Caco-2 (cell line): ENCODE measurements around the gene SNX15. TPM values are rescaled to one million over a fixed set of nuclear protein-coding genes. Genes with fewer than 3 reads are reported as not detected.

Source experiments
- BruUV-seq: library from RNA; stranded (reverse); fragments of 400-500 nt; replicated peaks from 2 replicates; lab custom pipeline; 2021; lab: Mats Ljungman, UMichigan
- CTCF ChIA-PET: fragments of 300-600 bp; sonication (Branson Sonifier 250); formaldehyde crosslinking; loops from one replicate; lab custom pipeline; 2022; ENCODE audit warnings: antibody characterized with exemption; lab: Charles Lee
- POLR2A ChIA-PET: fragments of 300-600 bp; sonication (Branson Sonifier 250); formaldehyde crosslinking; loops from one replicate; lab custom pipeline; 2022; ENCODE audit warnings: antibody characterized with exemption; lab: Charles Lee
- DNase-seq, 2 experiments: peaks; one replicate each; pipeline versions ENCODE4 v3.0.0 to v3.0.0-alpha.2; 2020 to 2022
- H3K27me3 ChIP-seq: replicated peaks from 2 replicates; pipeline ENCODE4 v1.6.0; 2011; ENCODE audit warnings: low read length; ENCODE audit not compliant: control insufficient read depth, insufficient read depth
- H3K36me3 ChIP-seq: 2 replicates; pipeline ENCODE4 v1.5.1; 2011; ENCODE audit warnings: low read length; ENCODE audit not compliant: control insufficient read depth, insufficient read depth
- H3K4me1 ChIP-seq: fragments of 250-450 bp; sonication (Bioruptor Pico); 2 replicates; pipeline ENCODE4 v1.5.1; 2020; ENCODE audit warnings: mild to moderate bottlenecking
- H3K4me3 ChIP-seq: 2 replicates; pipeline ENCODE4 v1.5.1; 2011; ENCODE audit warnings: low read depth, mild to moderate bottlenecking, control low read depth, low read length
- H3K9me3 ChIP-seq: fragments of 250-450 bp; sonication (Bioruptor Pico); 2 replicates; pipeline ENCODE4 v1.5.1; 2020; ENCODE audit warnings: mild to moderate bottlenecking, moderate library complexity
- H3K27ac Mint-ChIP-seq: one replicate; pipeline ENCODE4 v1.8.0; 2022; ENCODE audit warnings: mixed read lengths; ENCODE audit not compliant: unreplicated experiment
- H3K27me3 Mint-ChIP-seq: one replicate; pipeline ENCODE4 v1.8.0; 2022; ENCODE audit warnings: mixed read lengths; ENCODE audit not compliant: insufficient read depth, unreplicated experiment
- H3K36me3 Mint-ChIP-seq: one replicate; pipeline ENCODE4 v1.8.0; 2022; ENCODE audit warnings: mild to moderate bottlenecking, mixed read lengths; ENCODE audit not compliant: insufficient read depth, unreplicated experiment
- H3K4me1 Mint-ChIP-seq: one replicate; pipeline ENCODE4 v1.8.0; 2022; ENCODE audit warnings: low read depth, mixed read lengths; ENCODE audit not compliant: unreplicated experiment
- H3K4me3 Mint-ChIP-seq: one replicate; pipeline ENCODE4 v1.8.0; 2022; ENCODE audit warnings: mild to moderate bottlenecking, moderate library complexity, mixed read lengths; ENCODE audit not compliant: unreplicated experiment
- H3K9me3 Mint-ChIP-seq: one replicate; pipeline ENCODE4 v1.8.0; 2022; ENCODE audit warnings: mixed read lengths; ENCODE audit not compliant: unreplicated experiment
- CTCF ChIP-seq, 2 experiments: fragments of 200-600 bp in 1 of 2; IDR thresholded peaks; 1 replicate in 1 of 2; 2 replicates in 1 of 2; pipeline versions ENCODE4 v1.5.1 to v1.8.0; 2011 to 2022; ENCODE audit warnings: antibody characterized with exemption in 1 of 2, control low read depth in 1 of 2, inconsistent platforms in 1 of 2, low read depth in 1 of 2, low read length in 1 of 2, mild to moderate bottlenecking in 1 of 2, moderate library complexity in 1 of 2; ENCODE audit not compliant: insufficient read depth in 1 of 2, severe bottlenecking in 1 of 2, unreplicated experiment in 1 of 2
- intact Hi-C: fragments of 100-400 bp; cut with micrococcal nuclease; formaldehyde crosslinking; loops from one replicate; pipeline ENCODE4 v1.10.0; 2022; ENCODE audit not compliant: unreplicated experiment
- total RNA-seq: library from RNA; stranded (reverse); gene quantifications from 2 replicates; pipeline ENCODE4 v1.2.3, GENCODE V29; 2022

Gene SNX15
- total RNA-seq, 1 experiment from 2014 or later = 35.8 TPM

GRCh38 chr11:65013130-65013887 lies 13.9 kb upstream of the SNX15 start:
- BruUV-seq = TSS peak; percentile 82
- ChIA-PET POLR2A (interaction anchor here (0.5 to 0.6 kb wide), 3 partner anchors 17 to 168 kb away, joined by 3 to 5 read pairs (median 3); partner anchors contain the start of gene BATF2), CTCF (interaction anchor here (0.6 to 2.4 kb wide), 25 partner anchors 10 to 270 kb away, joined by 3 to 15 read pairs (median 4); partner anchors contain the start of genes ATG2A, BATF2, MEN1 and PPP2R5B)
- Mint-ChIP-seq H3K4me3 (peak overlapping the region; percentile 83), H3K36me3 (peaks cover 22% of the 10 kb centered on the region), H3K9me3 (no peaks in the 10 kb centered on the region), H3K27ac (peak overlapping the region; percentile 90), H3K27me3 (no peaks in the 10 kb centered on the region), H3K4me1 (peaks cover 22% of the 10 kb centered on the region)
- peak overlapping the region; percentile 62 for H3K4me3 ChIP-seq
- H3K36me3 ChIP-seq = peaks cover 4% of the 10 kb centered on the region; the same call in 1 of the 2 replicates
- no peaks in the 10 kb centered on the region for H3K27me3 ChIP-seq
- intact Hi-C loops = loop anchor here (1.0 to 2.0 kb wide), 5 partner anchors 27 to 166 kb away; partner anchors contain the start of gene PPP2R5B
- H3K4me1 ChIP-seq = peaks cover 16% of the 10 kb centered on the region
- DNase-seq = peak; percentile 92 to 95
- no peaks in the 10 kb centered on the region for H3K9me3 ChIP-seq
- TF ChIP-seq CTCF (IDR thresholded peaks at IDR 0.05; ENCODE audit: insufficient read depth in 1 of 2, low read depth in 1 of 2, low read length in 1 of 2, severe bottlenecking in 1 of 2, unreplicated experiment in 1 of 2) = peak; percentile 70 to 92

DNA sequence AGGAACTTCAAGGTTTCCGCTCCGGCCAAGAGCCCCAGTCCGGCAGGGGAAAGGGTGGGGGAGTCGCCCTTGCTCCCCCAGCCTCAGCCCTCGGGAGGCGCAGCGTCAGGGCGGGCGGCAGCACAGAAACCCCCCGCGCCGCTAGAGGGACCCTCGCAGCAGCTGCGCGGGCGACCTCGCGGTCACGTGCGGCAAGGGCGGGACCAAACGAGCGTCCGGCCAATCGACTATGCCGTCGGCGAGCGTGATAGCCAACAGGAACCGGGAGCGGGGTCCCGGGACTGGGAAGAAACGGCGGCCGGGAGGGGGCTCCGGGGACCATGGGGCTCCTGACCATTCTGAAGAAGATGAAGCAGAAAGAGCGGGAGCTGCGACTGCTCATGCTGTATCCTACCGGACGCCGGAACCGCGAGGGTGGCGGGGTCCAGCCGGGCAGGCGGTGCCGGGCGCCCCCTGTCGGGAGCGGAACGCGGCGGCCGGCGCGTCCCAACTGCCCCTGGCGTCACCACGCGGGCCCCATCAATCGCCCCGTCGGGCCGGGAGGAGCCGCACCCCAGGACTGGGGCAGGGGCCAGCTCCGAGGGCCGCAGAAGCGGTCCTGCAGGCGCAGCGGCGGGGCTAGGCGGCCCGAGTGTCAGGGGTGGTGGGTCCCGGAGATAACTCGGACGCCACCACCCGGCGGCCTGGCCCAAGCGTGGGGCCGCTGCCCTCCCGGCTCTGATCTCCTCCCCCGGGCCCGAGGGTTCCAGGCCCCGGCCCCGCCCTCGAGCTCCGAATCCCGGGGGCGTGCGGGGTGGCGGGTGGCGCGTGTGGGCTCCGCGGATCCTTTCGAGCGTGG lies 13.1 kb upstream of the SNX15 start, which contains the start of gene ARL2:
Gene ARL2 (plus strand): TSS at position 273 of the 838 bp plus-strand sequence. CDS start 48 bp downstream, at position 321.
- intact Hi-C loops = loop anchor here (1.0 to 2.0 kb wide), 8 partner anchors 13 to 167 kb away; partner anchors contain the start of genes PPP2R5B, SNX15 and ZNHIT2
- Mint-ChIP-seq H3K36me3 (peaks cover 25% of the 10 kb centered on the region), H3K4me1 (peaks cover 22% of the 10 kb centered on the region), H3K4me3 (peak within 1 kb of the TSS; percentile 83), H3K27ac (peak within 1 kb of the TSS; percentile 90), H3K9me3 (no peaks in the 10 kb centered on the region), H3K27me3 (no peaks in the 10 kb centered on the region)
- Histone ChIP-seq H3K4me1 (peaks cover 16% of the 10 kb centered on the region), H3K4me3 (peak within 1 kb of the TSS; percentile 62), H3K36me3 (peaks cover 4% of the 10 kb centered on the region; the same call in 1 of the 2 replicates), H3K27me3 (no peaks in the 10 kb centered on the region), H3K9me3 (no peaks in the 10 kb centered on the region)
- ChIA-PET POLR2A (interaction anchor here (0.9 to 1.0 kb wide), 2 partner anchors 97 to 108 kb away, joined by 3 to 5 read pairs; partner anchors contain the start of genes FAU, MRPL49 and TM7SF2), CTCF (interaction anchor here (0.5 to 2.4 kb wide), 21 partner anchors 11 to 829 kb away, joined by 3 to 12 read pairs (median 4); partner anchors contain the start of genes CDC42BPG, PPP2R5B, SAC3D1 and SF1)
- no TSS peak for BruUV-seq
- DNase-seq = peak; percentile 95 to 96
- peak; percentile 71 to 93 for TF ChIP-seq CTCF (IDR thresholded peaks at IDR 0.05; ENCODE audit: insufficient read depth in 1 of 2, low read depth in 1 of 2, low read length in 1 of 2, severe bottlenecking in 1 of 2, unreplicated experiment in 1 of 2)
